Adrenal gland (tissue), 12 donors: ENCODE measurements around the gene ARIH1. TPM values are rescaled to one million over a fixed set of nuclear protein-coding genes. Genes with fewer than 3 reads are reported as not detected.
A peak's percentile ranks its signal among the peaks of the same experiment; 100 is the strongest.

Experiments used
- DNase-seq, 7 donors: peaks; one replicate each; pipeline ENCODE4 v3.0.0-alpha.2; 2019 to 2020
- H3K27ac ChIP-seq, 5 donors: fragments of 200-600 bp; sonication (generic) in 4 of 5; 1 replicate in 3 of 5; 2 replicates in 2 of 5; pipeline versions ENCODE4 v1.5.1 to v1.8.0; 2016 to 2020; ENCODE audit warnings: mild to moderate bottlenecking in 1 of 5
- H3K27me3 ChIP-seq: fragments of 200-600 bp; 2 replicates; pipeline ENCODE4 v1.8.0; 2021
- H3K36me3 ChIP-seq, 2 donors: fragments of 200-600 bp; replicated peaks in 1 of 2; 1 replicate in 1 of 2; 2 replicates in 1 of 2; pipeline versions ENCODE4 v1.5.1 to v1.8.0; 2018 to 2022
- H3K4me1 ChIP-seq, 2 donors: fragments of 200-600 bp; replicated peaks in 1 of 2; 1 replicate in 1 of 2; 2 replicates in 1 of 2; pipeline versions ENCODE4 v1.5.1 to v1.8.0; 2018 to 2021
- H3K4me3 ChIP-seq, 4 donors: fragments of 200-600 bp; sonication (generic) in 3 of 4; one replicate each; pipeline ENCODE4 v1.5.1; 2016 to 2018
- H3K9me3 ChIP-seq, 3 donors: fragments of 200-600 bp; sonication (generic) in 1 of 3; replicated peaks in 1 of 3; 1 replicate in 2 of 3; 2 replicates in 1 of 3; pipeline versions ENCODE4 v1.5.1 to v1.8.0; 2016 to 2021
- CTCF ChIP-seq, 6 experiments: fragments of 450-650 bp in 4 of 6; fragments of 200-600 bp in 2 of 6; sonication (generic) in 1 of 6; IDR thresholded peaks; 1 replicate in 5 of 6; 2 replicates in 1 of 6; pipeline versions ENCODE4 v1.5.1 to v1.8.0; 2016 to 2021; ENCODE audit warnings: antibody characterized with exemption in 6 of 6, mild to moderate bottlenecking in 2 of 6, moderate library complexity in 1 of 6
- POLR2A ChIP-seq, 2 donors: fragments of 450-650 bp; IDR thresholded peaks; one replicate each; pipeline ENCODE4 v1.6.1; 2017; ENCODE audit warnings: antibody characterized with exemption in 2 of 2, mild to moderate bottlenecking in 2 of 2, moderate library complexity in 1 of 2
- WGBS, 4 donors: extraction: QIAGEN DNeasy Blood & Tissue Kit in 2 of 4; methylation state at CpG; one replicate each; pipeline versions ENCODE4 v1.1.5 to v1.1.7; 2013 to 2017; 5-methylcytosine and 5-hydroxymethylcytosine counted together
- intact Hi-C, 2 donors: fragments of 100-400 bp; cut with DNase I; formaldehyde crosslinking; loops; one replicate each; pipeline versions ENCODE4 v1.14.1 to v1.15.0; 2022 to 2023
- polyA plus RNA-seq, 3 donors: library from polyadenylated mRNA; stranded (reverse); fragments of 200-250 nt in 2 of 3; fragments of 350-450 nt in 1 of 3; fragmentation: Illumina TruSeq in 1 of 3; extraction: RNeasy Lipid Tissue Mini Kit (QIAGEN cat#74804) in 1 of 3; gene quantifications; one replicate each; pipeline ENCODE4 v1.2.3, GENCODE V29; 2013 to 2014
- total RNA-seq, 9 donors: library from RNA; depleted of rRNA in 4 of 9; stranded (reverse); fragments of >200 nt in 4 of 9; fragments of 120-200 nt in 1 of 9; fragmentation: NEBNext Ultra II Directional in 1 of 9; extraction: Animal tissue kit (Norgen Biotek cat#: 25700) in 1 of 9; gene quantifications; one replicate each; pipeline versions ENCODE4 v1.1.0 to v1.2.4, GENCODE V29; 2013 to 2023
- donor health status: healthy with polysubstance abuse.
- donor health status: Bipolar disorder and iron deficiency.
- donor health status: DM: yes; HTN: yes; CAD: no.
- donor health status: DM: no; HTN: no; CAD: no.
- donor health status: DM: no; HTN: no; CAD: no.
- donor health status: DM: yes; HTN: yes; CAD: no.

ARIH1 gene
- total and polyA plus RNA-seq, 12 donors: 18.3 to 159 (median 58.8) TPM

DNA sequence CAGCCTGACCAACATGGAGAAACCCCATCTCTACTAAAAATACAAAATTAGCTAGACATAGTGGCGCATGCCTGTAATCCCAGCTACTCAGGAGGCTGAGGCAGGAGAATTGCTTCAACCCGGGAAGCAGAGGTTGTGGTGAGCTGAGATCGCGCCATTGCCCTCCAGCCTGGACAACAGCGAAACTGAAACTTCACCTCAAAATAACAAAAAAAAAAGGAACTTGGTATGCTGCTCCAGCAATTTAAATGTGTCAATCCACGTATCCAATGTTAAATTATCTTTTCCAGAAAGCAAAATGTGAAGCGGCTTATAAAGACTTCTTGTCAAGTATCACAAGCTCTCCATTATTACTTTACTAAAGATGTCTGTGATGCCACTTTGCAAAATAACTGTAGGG lies 9.9 kb upstream of the ARIH1 start:
- Histone ChIP-seq H3K4me1 (peaks cover 0 to 6% of the 10 kb centered on the region in 2 donors), H3K27me3 (no peaks in the 10 kb centered on the region), H3K9me3 (no peaks in the 10 kb centered on the region), H3K27ac (peak overlapping the region in 1 of 5 donors; percentile 19), H3K4me3 (no peak overlapping the region), H3K36me3 (no peaks in the 10 kb centered on the region)
- TF ChIP-seq POLR2A (IDR thresholded peaks at IDR 0.05): no peak
- no peak for TF ChIP-seq CTCF (IDR thresholded peaks at IDR 0.05)
- no peak for DNase-seq
- WGBS, 4 donors: 77 to 81% (median 79%) methylated on average over 7 of the region's 7 CpGs
- intact Hi-C loops: no loop called here

GRCh38 chr15:72468103-72468502 lies 6.0 kb upstream of the ARIH1 start:
- WGBS, 4 donors: 97 to 99% (median 98%) methylated on average over 3 of the region's 3 CpGs
- peaks cover 0 to 12% of the 10 kb centered on the region in 2 donors for H3K36me3 ChIP-seq
- TF ChIP-seq CTCF (IDR thresholded peaks at IDR 0.05) (no peak), POLR2A (IDR thresholded peaks at IDR 0.05) (no peak)
- peaks cover 2 to 8% of the 10 kb centered on the region in 2 donors for H3K4me1 ChIP-seq
- H3K4me3 ChIP-seq: no peak overlapping the region
- DNase-seq: no peak
- H3K27me3 ChIP-seq: no peaks in the 10 kb centered on the region
- intact Hi-C loops: no loop called here
- no peak overlapping the region for H3K27ac ChIP-seq
- no peaks in the 10 kb centered on the region for H3K9me3 ChIP-seq

DNA sequence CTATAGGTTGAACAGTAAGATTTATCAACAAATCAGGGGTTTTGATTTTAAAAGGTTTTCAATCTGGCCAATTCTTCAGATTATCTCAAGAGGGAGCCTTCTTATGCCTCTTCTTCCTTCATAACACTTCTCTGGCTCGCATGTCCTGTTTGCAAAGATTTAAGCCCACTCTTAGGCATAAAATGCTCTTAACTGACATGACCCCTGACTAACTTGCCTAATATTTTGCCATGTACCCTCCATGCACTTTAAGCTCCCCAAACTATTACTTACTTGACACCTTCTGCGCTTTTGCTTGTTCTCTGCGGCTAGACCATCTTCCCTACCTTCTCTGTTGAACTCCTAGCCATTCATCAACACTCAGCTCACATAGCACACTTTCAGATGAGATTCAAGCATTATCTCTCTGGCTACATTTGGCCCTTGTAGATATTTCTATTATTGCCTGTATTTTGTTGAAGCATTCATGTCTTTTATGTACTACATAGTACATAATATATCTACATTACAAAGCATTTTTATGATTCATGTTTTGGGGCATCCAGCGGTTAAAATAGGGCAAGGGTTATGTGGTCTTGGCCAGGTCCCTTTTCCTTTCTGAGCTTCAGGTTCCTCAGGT lies 1.0 kb upstream of the ARIH1 start:
- peak overlapping the region; percentile 96 to 100 (median 97) for H3K27ac ChIP-seq
- no peaks in the 10 kb centered on the region for H3K9me3 ChIP-seq
- H3K27me3 ChIP-seq: no peaks in the 10 kb centered on the region
- H3K4me1 ChIP-seq: peaks cover 7 to 36% of the 10 kb centered on the region in 2 donors
- peak overlapping the region in 3 of 4 donors; percentile 8 to 78 (median 73) for H3K4me3 ChIP-seq
- intact Hi-C loops: no loop called here
- TF ChIP-seq POLR2A (IDR thresholded peaks at IDR 0.05): no peak
- peak in 1 of 6 experiments; percentile 24 for TF ChIP-seq CTCF (IDR thresholded peaks at IDR 0.05)
- no peak for DNase-seq
- peaks cover 0 to 12% of the 10 kb centered on the region in 2 donors for H3K36me3 ChIP-seq
- WGBS, 4 donors: 39 to 43% (median 42%) methylated on average over 4 of the region's 4 CpGs

- intact Hi-C loops: no loop called here
- Histone ChIP-seq H3K27ac (peak overlapping the region; percentile 96 to 100 (median 97)), H3K36me3 (peaks cover 0 to 12% of the 10 kb centered on the region in 2 donors), H3K27me3 (no peaks in the 10 kb centered on the region), H3K4me1 (peaks cover 7 to 48% of the 10 kb centered on the region in 2 donors), H3K9me3 (no peaks in the 10 kb centered on the region), H3K4me3 (peak overlapping the region; percentile 52 to 93 (median 76))
- TF ChIP-seq CTCF (IDR thresholded peaks at IDR 0.05): no peak
- TF ChIP-seq POLR2A (IDR thresholded peaks at IDR 0.05): no peak
- DNase-seq: no peak
- WGBS, 4 donors: 0% methylated on average over 9 to 67 of the region's 67 CpGs; no CpG with 5 or more reads in 1 of the 4 donors
Observed at GRCh38 chr15:72474466-72474911, 359 bp downstream of the ARIH1 start.
